ENCODE results near the gene DRAM2.
A peak's percentile ranks its signal among the peaks of the same experiment; 100 is the strongest.

Gene DRAM2

DNA sequence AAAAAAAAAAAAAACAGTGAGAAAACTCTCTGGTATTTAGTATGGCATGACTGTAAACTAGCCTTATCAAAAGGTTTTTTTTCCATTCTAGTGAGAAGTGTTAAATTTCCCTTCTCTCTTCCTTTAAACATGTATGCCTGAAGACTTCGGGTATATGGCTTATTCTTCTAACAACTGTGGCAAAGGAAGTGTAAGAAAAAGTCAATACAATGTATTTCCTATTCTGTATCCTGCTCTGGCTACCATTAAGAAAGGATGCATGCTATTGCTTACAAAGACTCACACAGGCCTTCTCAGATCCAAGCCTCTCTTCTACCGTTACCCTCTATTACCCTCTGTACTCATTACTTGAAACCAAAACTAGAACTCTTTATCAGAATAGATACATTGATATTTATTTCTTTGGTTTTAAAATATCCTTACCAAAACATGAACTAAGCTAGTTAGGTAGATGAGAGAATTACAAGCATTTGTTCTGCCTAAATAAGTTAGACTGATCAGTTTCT, 8.5 kb upstream of the DRAM2 start:
- Histone ChIP-seq H4K91ac (ENCODE audit: low read depth, low read length, poor library complexity) (no peak overlapping the region), H2BK15ac (ENCODE audit: low read length) (no peak overlapping the region), H2BK120ac (ENCODE audit: low read depth, low read length) (no peak overlapping the region), H3K27me3 (ENCODE audit: control insufficient read depth in 3 of 3, insufficient read depth in 3 of 3, low read depth in 1 of 3, low read length in 3 of 3) (no peaks in the 10 kb centered on the region), H3K9me3 (replicated peaks in 1 of 2; ENCODE audit: control insufficient read depth in 2 of 2, insufficient read depth in 1 of 2, low read depth in 1 of 2, low read length in 2 of 2) (peaks cover 0 to 5% of the 10 kb centered on the region in 2 donors), H3K4me2 (ENCODE audit: insufficient read depth, low read length, poor library complexity, severe bottlenecking) (no peak overlapping the region), H3K4ac (ENCODE audit: low read length) (no peak overlapping the region), H3K4me1 (ENCODE audit: control insufficient read depth in 2 of 2, insufficient read depth in 1 of 2, low read depth in 1 of 2, low read length in 2 of 2) (peaks cover 0 to 2% of the 10 kb centered on the region in 2 donors), H2BK5ac (ENCODE audit: low read length) (no peak overlapping the region), H3K4me3 (ENCODE audit: low read length in 2 of 2) (no peak overlapping the region), H3K14ac (ENCODE audit: low read length) (no peak overlapping the region), H3K9ac (ENCODE audit: low read depth, low read length, poor library complexity) (no peak overlapping the region), H2BK12ac (ENCODE audit: low read length) (no peak overlapping the region), H3K79me1 (ENCODE audit: low read depth, low read length) (peaks cover 9% of the 10 kb centered on the region), H2AK5ac (ENCODE audit: low read depth, low read length) (no peak overlapping the region), H3K18ac (ENCODE audit: low read length) (no peak overlapping the region), H4K8ac (ENCODE audit: low read depth, low read length) (no peak overlapping the region), H3K36me3 (replicated peaks in 1 of 2; ENCODE audit: control insufficient read depth in 2 of 2, insufficient read depth in 2 of 2, low read length in 2 of 2) (peaks cover 12 to 72% of the 10 kb centered on the region in 2 donors), H3K27ac (replicated peaks; ENCODE audit: low read length) (no peak overlapping the region), H3K23ac (ENCODE audit: low read depth, low read length, poor library complexity) (no peak overlapping the region), H2AFZ (ENCODE audit: low read length) (no peak overlapping the region)
- no CpG with 5 or more reads among the region's 2 CpGs for WGBS, 2 donors (ENCODE audit: extremely low coverage in 2 of 2, insufficient read length in 2 of 2, insufficient replicate concordance in 1 of 2)
- no peak for DNase-seq (ENCODE audit: low spot score)

DNA sequence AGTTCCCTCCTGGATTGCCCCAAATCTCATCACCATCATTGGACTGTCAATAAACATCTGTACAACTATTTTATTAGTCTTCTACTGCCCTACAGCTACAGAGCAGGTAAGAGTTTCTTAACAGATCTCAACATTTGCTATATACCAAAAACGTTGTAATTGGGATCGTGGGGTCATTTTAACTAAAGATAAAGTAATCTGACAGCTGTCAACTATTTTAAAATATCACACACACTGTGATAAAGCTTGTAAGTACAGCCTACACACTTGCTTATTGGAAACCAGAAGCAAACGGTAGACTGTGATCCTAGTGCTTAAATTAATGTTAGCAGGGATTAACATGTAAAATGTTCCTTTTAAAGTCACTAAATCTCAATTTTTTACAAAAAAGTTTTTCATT, 8.1 kb upstream of the DRAM2 start:
- WGBS, 2 donors (ENCODE audit: extremely low coverage in 2 of 2, insufficient read length in 2 of 2, insufficient replicate concordance in 1 of 2): no CpG with 5 or more reads among the region's 3 CpGs
- H2BK120ac ChIP-seq (ENCODE audit: low read depth, low read length): no peak overlapping the region
- H3K9ac ChIP-seq (ENCODE audit: low read depth, low read length, poor library complexity): no peak overlapping the region
- no peak overlapping the region for H3K4ac ChIP-seq (ENCODE audit: low read length)
- H2BK12ac ChIP-seq (ENCODE audit: low read length): no peak overlapping the region
- H3K36me3 ChIP-seq (replicated peaks in 1 of 2; ENCODE audit: control insufficient read depth in 2 of 2, insufficient read depth in 2 of 2, low read length in 2 of 2): peaks cover 10 to 67% of the 10 kb centered on the region in 2 donors
- H3K4me1 ChIP-seq (ENCODE audit: control insufficient read depth in 2 of 2, insufficient read depth in 1 of 2, low read depth in 1 of 2, low read length in 2 of 2): peaks cover 0 to 2% of the 10 kb centered on the region in 2 donors
- DNase-seq (ENCODE audit: low spot score): no peak
- H3K27me3 ChIP-seq (ENCODE audit: control insufficient read depth in 3 of 3, insufficient read depth in 3 of 3, low read depth in 1 of 3, low read length in 3 of 3): no peaks in the 10 kb centered on the region
- peaks cover 9% of the 10 kb centered on the region for H3K79me1 ChIP-seq (ENCODE audit: low read depth, low read length)
- no peak overlapping the region for H3K4me3 ChIP-seq (ENCODE audit: low read length in 2 of 2)
- no peak overlapping the region for H2BK5ac ChIP-seq (ENCODE audit: low read length)
- no peak overlapping the region for H2AK5ac ChIP-seq (ENCODE audit: low read depth, low read length)
- peaks cover 0 to under 1% of the 10 kb centered on the region in 2 donors for H3K9me3 ChIP-seq (replicated peaks in 1 of 2; ENCODE audit: control insufficient read depth in 2 of 2, insufficient read depth in 1 of 2, low read depth in 1 of 2, low read length in 2 of 2)
- no peak overlapping the region for H3K18ac ChIP-seq (ENCODE audit: low read length)
- H4K8ac ChIP-seq (ENCODE audit: low read depth, low read length): no peak overlapping the region
- H4K91ac ChIP-seq (ENCODE audit: low read depth, low read length, poor library complexity): no peak overlapping the region
- H3K27ac ChIP-seq (replicated peaks; ENCODE audit: low read length): no peak overlapping the region
- no peak overlapping the region for H3K14ac ChIP-seq (ENCODE audit: low read length)
- H3K4me2 ChIP-seq (ENCODE audit: insufficient read depth, low read length, poor library complexity, severe bottlenecking): no peak overlapping the region
- H2AFZ ChIP-seq (ENCODE audit: low read length): no peak overlapping the region
- no peak overlapping the region for H2BK15ac ChIP-seq (ENCODE audit: low read length)
- no peak overlapping the region for H3K23ac ChIP-seq (ENCODE audit: low read depth, low read length, poor library complexity)

GRCh38 chr1:111145963-111146768, 6.3 kb upstream of the DRAM2 start:
- Histone ChIP-seq H3K27me3 (ENCODE audit: control insufficient read depth in 3 of 3, insufficient read depth in 3 of 3, low read depth in 1 of 3, low read length in 3 of 3) (no peaks in the 10 kb centered on the region), H2BK15ac (ENCODE audit: low read length) (no peak overlapping the region), H3K14ac (ENCODE audit: low read length) (no peak overlapping the region), H3K79me1 (ENCODE audit: low read depth, low read length) (peaks cover 9% of the 10 kb centered on the region), H3K27ac (replicated peaks; ENCODE audit: low read length) (no peak overlapping the region), H3K36me3 (replicated peaks in 1 of 2; ENCODE audit: control insufficient read depth in 2 of 2, insufficient read depth in 2 of 2, low read length in 2 of 2) (peaks cover 10 to 50% of the 10 kb centered on the region in 2 donors), H2BK5ac (ENCODE audit: low read length) (no peak overlapping the region), H3K18ac (ENCODE audit: low read length) (no peak overlapping the region), H3K9ac (ENCODE audit: low read depth, low read length, poor library complexity) (no peak overlapping the region), H3K4me1 (ENCODE audit: control insufficient read depth in 2 of 2, insufficient read depth in 1 of 2, low read depth in 1 of 2, low read length in 2 of 2) (peaks cover 2 to 3% of the 10 kb centered on the region in 2 donors), H3K23ac (ENCODE audit: low read depth, low read length, poor library complexity) (no peak overlapping the region), H3K4me2 (ENCODE audit: insufficient read depth, low read length, poor library complexity, severe bottlenecking) (no peak overlapping the region), H2AK5ac (ENCODE audit: low read depth, low read length) (no peak overlapping the region), H3K4me3 (ENCODE audit: low read length in 2 of 2) (no peak overlapping the region), H4K8ac (ENCODE audit: low read depth, low read length) (no peak overlapping the region), H4K91ac (ENCODE audit: low read depth, low read length, poor library complexity) (no peak overlapping the region), H2BK12ac (ENCODE audit: low read length) (no peak overlapping the region), H2AFZ (ENCODE audit: low read length) (no peak overlapping the region), H3K4ac (ENCODE audit: low read length) (no peak overlapping the region), H3K9me3 (replicated peaks in 1 of 2; ENCODE audit: control insufficient read depth in 2 of 2, insufficient read depth in 1 of 2, low read depth in 1 of 2, low read length in 2 of 2) (no peaks in the 10 kb centered on the region), H2BK120ac (ENCODE audit: low read depth, low read length) (no peak overlapping the region)
- no peak for DNase-seq (ENCODE audit: low spot score)

DNA sequence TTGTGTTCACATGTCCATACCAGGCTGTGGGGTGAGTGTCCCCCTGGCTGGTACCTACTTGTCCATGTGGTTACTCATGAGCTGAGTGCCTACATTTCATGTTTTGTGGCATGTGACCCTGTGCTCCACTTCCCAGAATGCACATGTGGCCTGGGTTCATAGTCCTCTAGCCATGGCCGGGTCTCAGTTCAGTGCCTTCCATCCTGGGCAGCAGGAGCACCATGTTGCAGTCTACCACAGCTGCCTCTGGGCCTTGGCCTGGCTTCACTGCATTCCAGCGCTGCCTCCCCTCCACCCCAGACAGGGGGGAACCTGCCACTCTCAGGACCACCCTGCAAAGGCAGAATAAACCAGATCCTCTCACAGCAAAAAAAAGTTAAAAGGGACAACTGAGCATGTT, 5.6 kb upstream of the DRAM2 start:
- Histone ChIP-seq H3K4me3 (ENCODE audit: low read length in 2 of 2) (peak overlapping the region in 1 of 2 donors; percentile 18), H3K4me1 (ENCODE audit: control insufficient read depth in 2 of 2, insufficient read depth in 1 of 2, low read depth in 1 of 2, low read length in 2 of 2) (peaks cover 2 to 7% of the 10 kb centered on the region in 2 donors), H3K18ac (ENCODE audit: low read length) (peak overlapping the region; percentile 38), H3K14ac (ENCODE audit: low read length) (peak overlapping the region; percentile 94), H2BK12ac (ENCODE audit: low read length) (peak overlapping the region; percentile 41), H3K79me1 (ENCODE audit: low read depth, low read length) (peaks cover 7% of the 10 kb centered on the region), H2AFZ (ENCODE audit: low read length) (no peak overlapping the region), H2BK120ac (ENCODE audit: low read depth, low read length) (no peak overlapping the region), H2BK5ac (ENCODE audit: low read length) (no peak overlapping the region), H3K27ac (replicated peaks; ENCODE audit: low read length) (no peak overlapping the region), H4K91ac (ENCODE audit: low read depth, low read length, poor library complexity) (no peak overlapping the region), H3K27me3 (ENCODE audit: control insufficient read depth in 3 of 3, insufficient read depth in 3 of 3, low read depth in 1 of 3, low read length in 3 of 3) (no peaks in the 10 kb centered on the region), H3K4ac (ENCODE audit: low read length) (no peak overlapping the region), H4K8ac (ENCODE audit: low read depth, low read length) (no peak overlapping the region), H2AK5ac (ENCODE audit: low read depth, low read length) (no peak overlapping the region), H3K4me2 (ENCODE audit: insufficient read depth, low read length, poor library complexity, severe bottlenecking) (no peak overlapping the region), H3K9me3 (replicated peaks in 1 of 2; ENCODE audit: control insufficient read depth in 2 of 2, insufficient read depth in 1 of 2, low read depth in 1 of 2, low read length in 2 of 2) (no peaks in the 10 kb centered on the region), H3K9ac (ENCODE audit: low read depth, low read length, poor library complexity) (no peak overlapping the region), H2BK15ac (ENCODE audit: low read length) (no peak overlapping the region), H3K23ac (ENCODE audit: low read depth, low read length, poor library complexity) (peak overlapping the region; percentile 96), H3K36me3 (replicated peaks in 1 of 2; ENCODE audit: control insufficient read depth in 2 of 2, insufficient read depth in 2 of 2, low read length in 2 of 2) (peaks cover 10 to 43% of the 10 kb centered on the region in 2 donors)
- WGBS, 2 donors (ENCODE audit: extremely low coverage in 2 of 2, insufficient read length in 2 of 2, insufficient replicate concordance in 1 of 2): no CpG with 5 or more reads among the region's 2 CpGs
- no peak for DNase-seq (ENCODE audit: low spot score)

Data from neuronal stem cell (in vitro differentiated cells).